Gastrocnemius medialis (tissue), 4 donors: ENCODE results near the gene KIF26B.

ENCODE experiments used
- POLR2A ChIP-seq, 2 donors: fragments of 450-650 bp; IDR thresholded peaks; one replicate each; pipeline ENCODE4 v1.6.1; 2017; ENCODE audit warnings: antibody characterized with exemption in 2 of 2, mild to moderate bottlenecking in 2 of 2, moderate library complexity in 2 of 2
- TF ChIP-seq, protein P1 (sequence below), 5 experiments: fragments of 450-650 bp in 3 of 5; fragments of 200-600 bp in 2 of 5; sonication (generic) in 2 of 5; IDR thresholded peaks in 4 of 5; conservative IDR thresholded peaks in 1 of 5; 1 replicate in 4 of 5; 2 replicates in 1 of 5; pipeline ENCODE4 v1.5.1; 2016 to 2019; ENCODE audit warnings: antibody characterized with exemption in 5 of 5, mild to moderate bottlenecking in 3 of 5, moderate library complexity in 3 of 5

DNA sequence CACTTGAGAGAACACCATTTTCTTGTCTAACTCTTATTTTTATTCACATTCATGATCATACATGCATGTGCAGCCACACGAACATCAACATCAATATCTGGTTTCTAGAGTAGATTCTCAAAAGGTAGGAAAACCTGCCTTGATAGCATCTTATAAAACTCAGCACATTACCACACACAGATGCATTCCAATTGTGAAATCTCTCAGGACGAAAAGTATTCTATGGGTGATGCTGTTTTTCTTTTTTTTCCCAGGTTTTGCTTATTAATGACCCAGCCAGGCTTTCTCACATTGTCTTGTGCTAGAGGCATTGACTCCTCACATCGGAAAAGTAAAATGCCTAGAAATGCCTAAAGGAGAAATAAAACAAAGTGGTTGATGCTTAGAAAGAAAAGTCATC lies 562.8 kb downstream of the KIF26B start:
- TF ChIP-seq, protein P1, sequence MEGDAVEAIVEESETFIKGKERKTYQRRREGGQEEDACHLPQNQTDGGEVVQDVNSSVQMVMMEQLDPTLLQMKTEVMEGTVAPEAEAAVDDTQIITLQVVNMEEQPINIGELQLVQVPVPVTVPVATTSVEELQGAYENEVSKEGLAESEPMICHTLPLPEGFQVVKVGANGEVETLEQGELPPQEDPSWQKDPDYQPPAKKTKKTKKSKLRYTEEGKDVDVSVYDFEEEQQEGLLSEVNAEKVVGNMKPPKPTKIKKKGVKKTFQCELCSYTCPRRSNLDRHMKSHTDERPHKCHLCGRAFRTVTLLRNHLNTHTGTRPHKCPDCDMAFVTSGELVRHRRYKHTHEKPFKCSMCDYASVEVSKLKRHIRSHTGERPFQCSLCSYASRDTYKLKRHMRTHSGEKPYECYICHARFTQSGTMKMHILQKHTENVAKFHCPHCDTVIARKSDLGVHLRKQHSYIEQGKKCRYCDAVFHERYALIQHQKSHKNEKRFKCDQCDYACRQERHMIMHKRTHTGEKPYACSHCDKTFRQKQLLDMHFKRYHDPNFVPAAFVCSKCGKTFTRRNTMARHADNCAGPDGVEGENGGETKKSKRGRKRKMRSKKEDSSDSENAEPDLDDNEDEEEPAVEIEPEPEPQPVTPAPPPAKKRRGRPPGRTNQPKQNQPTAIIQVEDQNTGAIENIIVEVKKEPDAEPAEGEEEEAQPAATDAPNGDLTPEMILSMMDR (IDR thresholded peaks at IDR 0.05 in 4 of 5, conservative IDR thresholded peaks at IDR 0.05 in 1 of 5) = no peak
- no peak for TF ChIP-seq POLR2A (IDR thresholded peaks at IDR 0.05)
